AG09319 (cell line): Measurements from ENCODE around the gene CDH12.

Source experiments
- DNase-seq: peaks from one replicate; pipeline ENCODE4 v3.0.0-alpha.2; 2010; ENCODE audit warnings: low read depth; ENCODE audit errors: extremely low read depth
- CTCF ChIP-seq: IDR thresholded peaks from 2 replicates; pipeline ENCODE4 v1.5.1; 2011; ENCODE audit warnings: low read depth, mild to moderate bottlenecking, inconsistent platforms, low read length, moderate library complexity

Gene CDH12

GRCh38 chr5:22465177-22465576, 388.0 kb downstream of the CDH12 start:
- TF ChIP-seq CTCF = no peak
- no peak for DNase-seq

- no peak for DNase-seq
- TF ChIP-seq CTCF = no peak
Observed at GRCh38 chr5:22460189-22460588, 393.0 kb downstream of the CDH12 start.

- DNase-seq = no peak
- TF ChIP-seq CTCF = no peak
Observed at GRCh38 chr5:22432905-22433304, 420.2 kb downstream of the CDH12 start.

GRCh38 chr5:22431840-22432239, 421.3 kb downstream of the CDH12 start:
- no peak for TF ChIP-seq CTCF

GRCh38 chr5:22431406-22431805, 421.7 kb downstream of the CDH12 start:
- DNase-seq = no peak
- TF ChIP-seq CTCF = no peak

More at GRCh38 chr5:22431840-22432239, 421.3 kb downstream of the CDH12 start:
- DNase-seq = no peak

GRCh38 chr5:22411554-22412349, 441.4 kb downstream of the CDH12 start:
- no peak for TF ChIP-seq CTCF
- no peak for DNase-seq

- TF ChIP-seq CTCF = no peak
- DNase-seq = no peak
Observed at GRCh38 chr5:22391956-22392355, 461.2 kb downstream of the CDH12 start.
